Activated naive CD4-positive, alpha-beta T cell treated with anti-CD3 and anti-CD28 coated beads, Interleukin-2, amount 50 U/mL, for 72 hours (primary cell): ENCODE measurements around the gene ZNF133. TPM values are rescaled to one million over a fixed set of nuclear protein-coding genes. Genes with fewer than 3 reads are reported as not detected.
"Not testable (repeated sequence)": the region's sequence is repeated elsewhere in the genome, so short reads cannot be mapped to it uniquely, and the experiment has no call there.

ENCODE experiments used
- ATAC-seq, 2 donors: fragments of 150-1000 bp; cut with Tn5 transposase; 2 replicates each; pipeline ENCODE4 v1.10.0; 2021; ENCODE audit warnings: mild to moderate bottlenecking in 2 of 2, moderate library complexity in 2 of 2
- DNase-seq, 2 donors: peaks; one replicate each; pipeline ENCODE4 v3.0.0; 2021 to 2022; ENCODE audit warnings: low spot score in 2 of 2
- H3K27ac Mint-ChIP-seq, 2 donors: one replicate each; pipeline ENCODE4 v1.8.0; 2022; ENCODE audit warnings: mild to moderate bottlenecking in 2 of 2, mixed read lengths in 2 of 2
- H3K36me3 Mint-ChIP-seq, 2 donors: one replicate each; pipeline ENCODE4 v1.8.0; 2022; ENCODE audit warnings: mixed read lengths in 2 of 2
- H3K9me3 Mint-ChIP-seq, 2 donors: one replicate each; pipeline ENCODE4 v1.8.0; 2022; ENCODE audit warnings: mixed read lengths in 2 of 2
- total RNA-seq, 2 donors: library from RNA; stranded (reverse); gene quantifications; one replicate each; pipeline ENCODE4 v1.2.3, GENCODE V29; 2022

The ZNF133 gene
- 1 to 10 TPM; 4.7 to 9.9 TPM for total RNA-seq

DNA sequence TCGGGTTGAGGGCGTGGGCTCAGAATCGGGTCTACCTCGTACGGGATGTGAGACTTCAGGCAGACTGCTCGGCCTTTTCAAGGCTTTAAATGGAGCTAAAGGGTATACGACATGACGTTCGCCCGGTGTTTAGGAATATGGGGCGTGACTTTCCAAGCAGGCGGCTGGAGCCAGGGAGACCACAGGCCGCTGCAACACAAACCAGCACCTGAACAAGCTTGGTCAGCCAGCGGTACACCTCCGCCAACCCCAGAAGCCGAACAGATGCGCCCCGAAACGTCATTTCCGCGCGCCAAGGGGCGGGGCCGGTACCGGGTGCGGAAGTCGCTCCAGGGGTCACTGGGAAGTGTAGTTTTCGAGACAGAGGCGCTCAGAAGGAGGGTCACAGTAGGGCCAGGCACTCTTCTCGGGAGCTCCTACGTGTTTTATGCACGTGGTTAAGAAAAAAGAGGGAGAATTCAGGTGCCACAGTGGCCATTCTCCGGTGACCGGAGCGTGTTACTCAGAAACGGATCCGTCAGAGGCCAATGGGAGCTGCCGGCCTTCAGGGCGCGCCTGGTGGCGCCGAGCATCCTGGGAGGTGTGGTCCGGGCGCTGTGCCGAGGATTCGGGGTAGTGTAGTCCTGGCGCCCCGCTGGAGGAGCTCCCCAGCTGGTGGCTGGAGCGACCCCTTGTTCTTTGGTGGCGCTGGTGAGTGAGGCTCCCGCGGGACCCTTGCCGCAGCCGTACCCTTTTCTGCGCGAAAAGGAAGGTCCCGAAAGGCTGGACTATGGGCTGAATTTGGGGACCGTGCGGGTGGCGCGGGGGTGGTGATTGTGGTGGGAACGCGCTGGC, at the start of gene ZNF133:
TSS of gene ZNF133 (plus strand) at position 613 of the 834 bp plus-strand sequence. CDS start 17,160 bp downstream, outside the sequence.
- ATAC-seq (peak; percentile 94 to 98), DNase-seq (peak; percentile 95 to 96)
- Mint-ChIP-seq H3K9me3 (peaks cover 12 to 16% of the 10 kb centered on the region in 2 donors), H3K36me3 (peaks cover 53 to 74% of the 10 kb centered on the region in 2 donors), H3K27ac (peak within 1 kb of the TSS; percentile 95 to 99)

DNA sequence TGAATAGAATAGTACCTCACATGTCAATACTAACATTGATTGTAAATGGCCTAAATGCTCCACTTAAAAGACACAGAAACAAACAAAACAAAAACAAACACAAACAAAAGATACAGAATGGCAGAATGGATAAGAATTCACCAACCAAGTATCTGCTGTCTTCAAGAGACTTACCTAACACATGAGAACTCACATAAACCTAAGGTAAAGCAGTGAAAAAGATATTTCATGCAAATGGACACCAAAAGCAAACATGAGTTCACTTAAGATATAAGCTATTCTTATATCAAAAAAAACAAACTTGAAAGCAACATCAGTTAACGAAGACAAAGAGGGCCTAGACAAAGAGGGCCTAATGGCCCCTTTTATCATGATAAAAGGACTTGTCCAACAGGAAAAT, 47.3 kb upstream of the ZNF133 start:
- no peak overlapping the region for H3K27ac Mint-ChIP-seq
- no peak for DNase-seq
- peaks cover 0 to 8% of the 10 kb centered on the region in 2 donors for H3K36me3 Mint-ChIP-seq
- H3K9me3 Mint-ChIP-seq: peaks cover 0 to 8% of the 10 kb centered on the region in 2 donors
- no peak for ATAC-seq

DNA sequence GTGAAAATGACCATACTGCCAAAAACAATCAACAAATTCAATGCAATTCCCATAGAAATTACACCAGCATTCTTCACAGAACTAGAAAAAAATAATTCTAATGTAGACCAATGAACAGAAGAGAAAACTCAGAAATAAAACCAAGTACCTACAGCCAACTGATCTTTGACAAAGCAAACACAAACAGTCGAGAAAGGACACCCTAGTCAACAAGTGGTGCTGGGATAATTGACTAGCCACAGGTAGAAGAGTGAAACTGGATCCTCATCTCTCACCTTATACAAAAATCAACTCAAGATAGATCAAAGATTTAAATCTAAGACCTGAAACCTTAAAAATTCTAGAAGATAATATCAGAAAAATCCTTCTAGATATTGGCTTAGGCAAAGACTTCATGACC, 44.5 kb upstream of the ZNF133 start:
- DNase-seq: no peak
- peaks cover 0 to 8% of the 10 kb centered on the region in 2 donors for H3K36me3 Mint-ChIP-seq
- no peak overlapping the region for H3K27ac Mint-ChIP-seq
- no peak for ATAC-seq
- H3K9me3 Mint-ChIP-seq: peaks cover 0 to 8% of the 10 kb centered on the region in 2 donors

DNA sequence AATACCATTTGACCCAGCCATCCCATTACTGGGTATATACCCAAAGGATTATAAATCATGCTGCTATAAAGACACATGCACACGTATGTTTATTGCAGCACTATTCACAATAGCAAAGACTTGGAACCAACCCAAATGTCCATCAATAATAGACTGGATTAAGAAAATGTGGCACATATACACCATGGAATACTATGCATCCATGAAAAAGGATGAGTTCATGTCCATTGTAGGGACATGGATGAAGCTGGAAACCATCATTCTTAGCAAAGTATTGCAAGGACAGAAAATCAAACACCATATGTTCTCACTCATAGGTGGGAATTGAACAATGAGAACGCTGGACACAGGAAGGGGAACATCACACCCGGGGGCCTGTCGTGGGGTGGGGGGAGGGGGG, 39.8 kb upstream of the ZNF133 start:
- not testable (repeated sequence) for ATAC-seq, DNase-seq, H3K9me3 Mint-ChIP-seq, H3K36me3 Mint-ChIP-seq, H3K27ac Mint-ChIP-seq

DNA sequence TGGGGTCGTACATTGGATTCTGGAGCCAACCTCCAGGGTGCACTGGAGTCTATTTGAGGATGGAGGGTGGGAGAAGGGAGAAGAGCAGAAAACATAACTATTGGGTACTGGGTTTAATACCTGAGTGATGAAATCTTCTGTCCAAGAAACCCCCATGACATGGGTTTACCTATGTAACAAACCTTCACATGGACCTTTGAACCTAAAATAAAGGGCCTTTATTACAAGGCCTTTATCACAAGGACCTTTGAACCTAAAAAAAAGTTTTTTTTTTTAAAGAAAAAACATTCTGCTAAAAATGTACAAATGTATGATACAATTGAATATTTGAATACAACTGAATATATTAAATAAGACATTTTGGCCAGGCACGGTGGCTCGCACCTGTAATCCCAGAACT, 38.1 kb upstream of the ZNF133 start:
- Mint-ChIP-seq H3K36me3 (no peaks in the 10 kb centered on the region), H3K9me3 (no peaks in the 10 kb centered on the region), H3K27ac (no peak overlapping the region)
- DNase-seq (no peak), ATAC-seq (no peak)

DNA sequence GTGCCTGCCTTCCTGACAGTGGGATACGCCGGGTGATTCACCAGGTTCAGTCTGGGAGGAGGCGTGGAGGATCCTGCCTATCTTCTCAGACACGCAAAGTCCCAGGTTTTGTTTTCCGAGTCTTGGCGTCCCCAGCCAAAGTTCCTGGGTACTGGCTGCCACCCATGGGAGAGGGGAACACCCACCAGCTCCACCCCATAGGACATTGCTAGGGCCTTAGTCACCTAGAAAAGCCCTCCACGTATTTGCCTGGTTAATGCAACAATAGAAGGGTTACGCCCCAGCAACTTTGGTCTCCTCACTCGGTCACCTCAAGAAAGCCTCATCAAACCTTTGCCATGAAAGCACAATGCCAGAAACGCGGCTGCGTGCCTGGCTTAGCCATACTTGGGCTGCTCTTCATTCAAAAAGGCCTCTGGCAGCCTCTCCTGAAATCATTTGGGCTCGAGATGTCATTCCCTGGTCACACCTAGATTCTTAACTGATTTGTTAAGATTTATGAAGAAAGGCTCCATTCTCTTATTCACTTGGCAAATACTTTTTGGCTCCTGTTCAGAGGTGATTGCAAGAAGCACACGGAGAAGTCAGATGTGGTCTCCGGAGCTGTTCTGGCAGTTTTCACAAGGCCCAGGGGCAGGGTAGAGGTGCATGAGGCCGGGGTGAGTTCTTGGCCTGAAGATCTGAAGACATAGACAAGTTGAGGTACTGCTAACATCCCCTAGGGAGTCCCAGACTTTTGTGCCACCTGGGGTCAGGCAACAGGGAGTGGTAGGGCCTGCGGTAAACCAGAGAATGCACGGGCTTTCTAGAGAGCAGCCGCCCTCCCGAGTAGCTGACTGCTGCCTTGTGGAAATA, 35.5 kb upstream of the ZNF133 start:
- Mint-ChIP-seq H3K27ac (no peak overlapping the region), H3K9me3 (no peaks in the 10 kb centered on the region), H3K36me3 (no peaks in the 10 kb centered on the region)
- ATAC-seq (no peak), DNase-seq (no peak)

DNA sequence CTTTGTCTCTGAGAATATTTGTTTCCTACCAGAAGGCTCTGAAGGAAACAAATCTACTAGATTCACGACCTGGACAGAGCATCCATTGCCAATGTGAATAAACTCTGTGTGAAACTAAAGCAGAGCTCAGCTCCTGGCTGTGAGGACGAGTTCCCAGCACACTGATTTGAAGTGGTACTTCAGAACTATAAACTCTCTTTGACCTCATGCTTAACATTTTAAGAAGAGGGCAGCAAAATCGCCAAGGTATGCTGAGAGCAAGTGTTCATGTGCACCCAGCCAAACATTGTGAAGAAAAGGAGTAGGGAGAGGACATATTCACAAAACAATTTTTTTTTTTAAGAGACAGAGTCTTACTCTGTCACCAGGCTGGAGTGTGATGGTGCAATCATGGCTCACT, 33.7 kb upstream of the ZNF133 start:
- Mint-ChIP-seq H3K36me3 (no peaks in the 10 kb centered on the region), H3K9me3 (no peaks in the 10 kb centered on the region), H3K27ac (no peak overlapping the region)
- ATAC-seq (no peak), DNase-seq (no peak)

DNA sequence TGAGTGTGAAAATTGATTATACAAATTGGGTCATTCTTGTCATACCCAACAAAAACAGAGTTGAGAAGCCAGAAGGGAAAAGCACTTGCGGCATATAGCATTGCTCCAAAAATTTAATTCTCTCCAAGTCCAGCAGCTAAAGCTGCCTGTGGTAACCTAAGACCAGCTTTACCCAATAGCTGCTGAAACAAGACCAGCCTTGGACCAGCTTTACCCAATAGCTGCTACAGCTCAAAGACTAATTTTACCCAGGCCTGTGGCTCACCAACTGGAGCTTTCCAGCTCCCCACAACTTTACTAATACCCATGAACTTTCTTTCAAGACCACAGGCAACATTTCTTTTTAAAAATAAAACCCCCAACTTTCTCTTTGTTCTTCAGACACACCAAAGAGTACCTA, 32.8 kb upstream of the ZNF133 start:
- Mint-ChIP-seq H3K36me3 (no peaks in the 10 kb centered on the region), H3K9me3 (no peaks in the 10 kb centered on the region), H3K27ac (no peak overlapping the region)
- no peak for DNase-seq
- no peak for ATAC-seq

DNA sequence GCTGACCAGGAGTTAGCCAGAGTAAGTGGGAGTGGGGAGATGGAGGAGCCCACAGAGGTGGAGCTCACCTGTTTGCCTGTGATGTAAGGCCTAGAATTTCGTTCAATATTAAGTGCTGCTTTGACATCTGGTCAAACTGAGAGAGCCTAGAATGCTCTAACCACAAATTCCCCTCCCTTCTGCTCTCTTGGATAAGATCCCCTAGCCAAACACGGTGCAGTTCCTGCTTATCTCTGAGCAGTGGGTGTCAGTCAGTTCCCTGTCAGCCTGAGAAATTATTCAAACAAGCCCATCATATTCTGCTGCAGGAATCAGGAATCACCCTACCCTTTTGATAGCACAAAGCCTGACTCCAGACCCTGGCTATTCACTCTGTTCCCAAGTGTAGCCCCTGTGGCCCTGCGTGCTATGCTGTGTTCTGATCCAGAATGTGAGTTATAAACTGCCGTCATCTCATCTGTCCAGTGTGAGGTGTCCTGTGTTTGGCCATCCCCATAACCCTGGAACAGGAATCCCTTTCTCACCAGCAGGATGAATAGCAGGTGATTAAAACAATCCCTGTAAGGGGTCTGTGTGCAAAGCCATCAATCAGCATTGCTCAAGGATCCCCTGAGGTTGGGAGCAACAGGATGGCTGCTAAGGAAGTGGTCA, 31.8 kb upstream of the ZNF133 start:
- DNase-seq: no peak
- H3K9me3 Mint-ChIP-seq: no peaks in the 10 kb centered on the region
- no peaks in the 10 kb centered on the region for H3K36me3 Mint-ChIP-seq
- ATAC-seq: no peak
- H3K27ac Mint-ChIP-seq: no peak overlapping the region

DNA sequence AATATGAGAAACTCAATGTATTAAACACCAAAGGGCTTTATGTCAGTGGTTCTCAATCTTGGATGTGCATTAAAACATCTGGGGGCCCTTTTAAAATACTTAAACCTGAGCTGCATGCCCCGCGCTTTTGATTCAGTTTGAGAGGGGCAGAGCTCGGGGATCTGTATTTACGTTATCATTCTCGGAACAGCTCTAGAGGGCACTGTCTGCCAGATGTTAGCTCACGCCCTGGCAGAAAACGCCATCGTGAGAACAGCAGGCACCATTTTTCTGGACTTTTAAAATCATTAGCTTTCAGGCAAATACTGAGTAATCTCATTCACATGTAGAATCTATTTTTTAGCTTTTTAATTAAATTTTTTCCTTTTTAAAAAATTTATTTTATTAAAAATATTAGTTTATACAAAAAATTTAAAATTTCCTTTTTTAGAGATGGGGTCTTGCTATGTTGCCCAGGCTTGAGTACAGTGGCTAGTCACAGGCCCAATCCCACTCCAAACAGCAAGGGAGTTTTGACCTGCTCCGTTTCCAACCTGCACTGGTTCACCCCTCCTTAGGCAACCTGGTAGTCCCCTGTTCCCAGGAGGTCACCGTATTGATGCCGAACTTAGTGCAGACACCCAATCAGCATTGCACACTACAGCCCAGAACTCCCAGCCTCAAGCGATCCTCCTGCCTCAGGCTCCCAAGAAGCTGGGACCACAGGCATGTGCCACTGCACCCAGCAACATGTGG, 30.0 kb upstream of the ZNF133 start:
- no peaks in the 10 kb centered on the region for H3K36me3 Mint-ChIP-seq

DNA sequence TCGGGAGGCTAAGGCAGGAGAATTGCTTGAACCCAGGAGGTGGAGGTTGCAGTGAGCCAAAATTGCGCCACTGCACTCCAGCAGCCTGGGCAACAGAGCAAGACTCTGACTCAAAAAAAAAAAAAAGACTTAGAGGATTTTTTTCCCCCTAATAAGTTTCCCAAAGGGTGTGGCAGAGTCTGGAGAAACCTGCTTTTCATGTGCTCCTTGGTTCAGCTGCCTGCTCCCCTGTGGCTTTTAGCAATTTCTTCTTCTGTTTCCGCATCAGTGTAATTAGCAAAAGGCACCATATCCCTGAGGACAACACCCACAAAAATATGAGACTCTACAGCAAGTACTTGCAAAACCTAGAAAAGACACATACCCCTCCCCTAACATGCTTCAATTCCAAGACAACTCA, 28.6 kb upstream of the ZNF133 start:
- H3K27ac Mint-ChIP-seq: no peak overlapping the region
- ATAC-seq (no peak), DNase-seq (no peak)
- H3K36me3 Mint-ChIP-seq: no peaks in the 10 kb centered on the region
- no peaks in the 10 kb centered on the region for H3K9me3 Mint-ChIP-seq

More for the DNA sequence above, 30.0 kb upstream of the ZNF133 start:
- H3K27ac Mint-ChIP-seq: no peak overlapping the region
- ATAC-seq (no peak), DNase-seq (no peak)
- H3K9me3 Mint-ChIP-seq: no peaks in the 10 kb centered on the region

DNA sequence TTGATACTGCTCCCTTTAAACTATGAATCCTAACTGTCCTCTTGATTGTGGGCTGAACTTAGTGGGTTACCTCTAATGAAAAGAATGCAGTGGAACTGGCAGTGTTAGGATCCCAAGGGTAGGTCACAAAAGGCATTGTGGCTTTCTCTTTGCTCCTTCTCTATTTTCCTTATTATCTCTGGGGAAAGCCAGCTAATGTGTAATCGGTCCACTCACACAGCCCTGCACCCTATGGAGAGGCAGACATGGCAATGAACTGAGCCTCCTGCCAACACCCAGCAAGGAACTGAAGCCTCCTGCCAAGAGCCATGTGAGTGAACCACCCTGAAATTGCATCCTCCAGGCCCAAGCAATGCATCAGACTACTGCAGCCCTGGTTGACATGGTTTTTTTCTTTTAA, 24.6 kb upstream of the ZNF133 start:
- ATAC-seq (no peak), DNase-seq (no peak)
- H3K36me3 Mint-ChIP-seq: no peaks in the 10 kb centered on the region
- H3K9me3 Mint-ChIP-seq: no peaks in the 10 kb centered on the region
- no peak overlapping the region for H3K27ac Mint-ChIP-seq

DNA sequence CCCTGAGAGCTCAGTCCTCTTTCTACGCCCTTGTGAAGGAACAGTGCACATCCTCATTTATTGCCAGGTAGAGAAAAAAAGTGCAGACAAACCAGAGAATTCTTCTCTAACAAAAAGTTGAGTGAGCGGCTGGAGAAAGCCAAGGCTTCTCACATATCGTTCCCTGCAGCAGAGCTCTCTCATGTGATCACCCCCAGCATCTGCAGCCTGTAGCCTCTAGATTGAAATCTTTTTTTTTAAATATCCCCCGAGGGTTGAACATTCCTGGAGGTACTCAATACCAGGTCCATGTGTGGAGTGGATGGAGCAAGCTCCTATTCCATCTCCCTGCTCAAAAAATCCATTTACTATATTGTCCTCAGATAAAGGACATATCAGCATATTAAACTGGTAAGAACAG, 22.9 kb upstream of the ZNF133 start:
- Mint-ChIP-seq H3K36me3 (no peaks in the 10 kb centered on the region), H3K9me3 (no peaks in the 10 kb centered on the region), H3K27ac (no peak overlapping the region)
- DNase-seq: no peak
- no peak for ATAC-seq

DNA sequence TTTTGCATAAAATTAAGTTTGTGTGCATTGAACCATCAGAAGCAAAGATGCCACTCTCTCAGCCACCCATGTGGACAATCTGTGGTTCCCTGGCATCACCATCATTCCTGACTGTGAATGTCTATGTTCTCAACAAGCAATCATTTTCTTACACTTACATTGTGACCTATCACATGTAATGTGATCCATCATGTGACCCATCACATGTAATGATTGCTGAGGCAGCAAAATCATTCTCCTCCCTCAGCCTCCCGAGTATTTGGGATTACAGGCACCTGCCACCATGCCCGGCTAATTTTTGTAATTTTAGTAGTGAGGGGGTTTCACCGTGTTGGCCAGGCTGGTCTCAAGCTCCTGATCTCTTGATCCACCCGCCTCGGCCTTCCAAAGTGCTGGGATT, 22.0 kb upstream of the ZNF133 start:
- H3K9me3 Mint-ChIP-seq: no peaks in the 10 kb centered on the region
- ATAC-seq: no peak

DNA sequence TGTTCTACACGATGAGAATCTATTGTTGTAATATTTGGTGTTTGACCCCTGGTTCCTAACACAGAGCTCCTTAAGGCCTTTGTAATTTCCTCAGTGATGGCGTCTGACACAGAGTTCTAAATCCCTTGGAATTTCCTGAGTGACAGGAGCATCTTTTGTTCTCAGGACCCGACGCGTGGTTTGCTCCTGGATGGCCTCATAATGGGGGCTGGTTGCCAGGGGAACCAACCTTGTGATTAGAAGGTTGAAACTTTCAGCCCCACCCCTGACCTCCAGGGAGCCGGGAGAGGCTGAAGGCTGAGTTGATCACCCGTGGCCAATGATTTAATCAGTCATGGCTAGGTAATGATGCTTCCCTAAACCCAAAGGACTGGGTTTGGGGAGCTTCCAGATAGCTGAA, 20.5 kb upstream of the ZNF133 start:
- Mint-ChIP-seq H3K9me3 (no peaks in the 10 kb centered on the region), H3K27ac (no peak overlapping the region), H3K36me3 (no peaks in the 10 kb centered on the region)
- ATAC-seq (no peak), DNase-seq (no peak)

More for the DNA sequence above, 22.0 kb upstream of the ZNF133 start:
- Mint-ChIP-seq H3K36me3 (no peaks in the 10 kb centered on the region), H3K27ac (no peak overlapping the region)
- DNase-seq: no peak

DNA sequence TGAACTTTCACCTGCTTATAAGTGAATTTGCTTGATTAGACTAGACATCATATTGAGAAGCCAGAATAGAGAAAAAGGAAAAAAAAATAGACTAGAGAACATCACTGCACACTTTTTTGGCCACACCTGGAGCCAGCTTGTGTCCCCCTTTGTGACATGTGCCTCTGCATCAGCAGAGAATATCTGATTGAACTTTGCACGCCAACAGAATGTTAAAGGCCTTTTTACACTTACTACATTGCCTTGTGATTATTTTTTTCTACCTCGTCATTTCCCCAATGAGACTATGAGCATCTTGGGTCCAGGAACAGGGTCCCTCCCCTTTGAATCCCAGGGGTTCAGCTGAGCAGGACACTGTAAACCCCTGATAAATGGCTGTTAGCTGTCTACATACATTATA, 17.2 kb upstream of the ZNF133 start:
- DNase-seq (no peak), ATAC-seq (no peak)
- Mint-ChIP-seq H3K36me3 (no peaks in the 10 kb centered on the region), H3K27ac (no peak overlapping the region), H3K9me3 (no peaks in the 10 kb centered on the region)
